22Rv1 (cell line): ENCODE measurements around the gene NRARP.

Experiments used
- H3K27ac ChIP-seq: fragments of 450-650 bp; 2 replicates; pipeline ENCODE4 v1.5.1; 2017
- CTCF ChIP-seq: fragments of 450-650 bp; IDR thresholded peaks from 2 replicates; pipeline ENCODE4 v1.5.1; 2017; ENCODE audit warnings: mild to moderate bottlenecking
- ZFX ChIP-seq: fragments of 450-650 bp; IDR thresholded peaks from 2 replicates; pipeline ENCODE4 v1.6.1; 2017; ENCODE audit warnings: antibody characterized with exemption, borderline replicate concordance

Gene NRARP

GRCh38 chr9:137263506-137263905, 38.6 kb downstream of the NRARP start:
- H3K27ac ChIP-seq, result 0 out of 2 replicates have a peak overlapping the region, but pooled peaks have one; percentile 98
- no peak for TF ChIP-seq CTCF
- no peak for TF ChIP-seq ZFX

- H3K27ac ChIP-seq, result peak overlapping the region; percentile 45
Measured at GRCh38 chr9:137262909-137263285, 39.2 kb downstream of the NRARP start.

GRCh38 chr9:137262173-137262908, 39.7 kb downstream of the NRARP start:
- H3K27ac ChIP-seq, result peak overlapping the region; percentile 45
- TF ChIP-seq CTCF, result peak; percentile 74

More at GRCh38 chr9:137262909-137263285, 39.2 kb downstream of the NRARP start:
- TF ChIP-seq CTCF (no peak), ZFX (no peak)

GRCh38 chr9:137256856-137257255, 45.2 kb downstream of the NRARP start:
- H3K27ac ChIP-seq, result peak overlapping the region; percentile 94

GRCh38 chr9:137256362-137256761, 45.7 kb downstream of the NRARP start:
- H3K27ac ChIP-seq, result peak overlapping the region; percentile 94
- TF ChIP-seq CTCF, result no peak

More at GRCh38 chr9:137256856-137257255, 45.2 kb downstream of the NRARP start:
- TF ChIP-seq CTCF (no peak), ZFX (no peak)

GRCh38 chr9:137255448-137256114, 46.5 kb downstream of the NRARP start:
- TF ChIP-seq ZFX, result no peak
- TF ChIP-seq CTCF, result no peak
- peak overlapping the region; percentile 94 for H3K27ac ChIP-seq
